Ishikawa (cell line): ENCODE data around the gene CLDN20.

Experiments used
- CREB1 ChIP-seq: IDR thresholded peaks from 2 replicates; pipeline ENCODE4 v1.6.1; 2012; ENCODE audit warnings: low read depth
- EP300 ChIP-seq: IDR thresholded peaks from 2 replicates; pipeline ENCODE4 v1.6.1; 2012; ENCODE audit warnings: borderline replicate concordance
- TCF12 ChIP-seq: IDR thresholded peaks from 2 replicates; pipeline ENCODE4 v1.6.1; 2012; ENCODE audit warnings: low read depth
- TF ChIP-seq, protein P1 (sequence below): IDR thresholded peaks from 2 replicates; pipeline ENCODE4 v1.6.1; 2012

DNA sequence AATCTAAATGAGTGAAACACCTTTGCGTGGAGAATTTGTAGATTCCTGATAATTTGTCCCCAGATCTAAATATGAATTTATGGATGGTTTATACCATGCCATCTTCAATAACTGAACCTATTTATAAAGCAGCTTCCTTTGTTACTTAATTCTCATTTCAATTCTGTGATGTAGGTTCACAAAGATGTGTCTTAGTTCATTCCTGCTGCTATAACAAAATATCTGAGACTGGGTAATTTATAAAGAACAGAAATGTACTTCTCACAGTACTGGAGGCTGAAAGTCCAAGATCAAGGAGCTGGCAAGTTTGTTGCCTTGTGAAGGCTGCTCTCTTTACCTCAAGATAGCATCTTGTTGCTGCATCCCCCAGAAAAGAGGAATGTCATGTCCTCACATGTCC is 52.6 kb downstream of the CLDN20 start:
- TF ChIP-seq TCF12: no peak
- TF ChIP-seq EP300: no peak
- TF ChIP-seq, protein P1, sequence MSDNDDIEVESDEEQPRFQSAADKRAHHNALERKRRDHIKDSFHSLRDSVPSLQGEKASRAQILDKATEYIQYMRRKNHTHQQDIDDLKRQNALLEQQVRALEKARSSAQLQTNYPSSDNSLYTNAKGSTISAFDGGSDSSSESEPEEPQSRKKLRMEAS: no peak
- TF ChIP-seq CREB1: no peak
